Stimulated activated naive CD8-positive, alpha-beta T cell treated with anti-CD3 and anti-CD28 coated beads, Interleukin-15, Interleukin-2, amounts not matched to agents 100 ng/mL and 50 ng/mL, for 24 hours (primary cell): ENCODE data around the gene PHACTR4.
A peak's percentile ranks its signal among the peaks of the same experiment; 100 is the strongest.
"Not testable (repeated sequence)": the region's sequence is repeated elsewhere in the genome, so short reads cannot be mapped to it uniquely, and the experiment has no call there.

Experiments
- H3K27ac Mint-ChIP-seq: one replicate; pipeline ENCODE4 v1.8.0; 2021; ENCODE audit warnings: mild to moderate bottlenecking, mixed read lengths
- H3K27me3 Mint-ChIP-seq: one replicate; pipeline ENCODE4 v1.8.0; 2021; ENCODE audit warnings: mixed read lengths
- H3K36me3 Mint-ChIP-seq: one replicate; pipeline ENCODE4 v1.8.0; 2021; ENCODE audit warnings: low read depth, mixed read lengths
- H3K4me1 Mint-ChIP-seq: one replicate; pipeline ENCODE4 v1.8.0; 2021; ENCODE audit warnings: low read depth, mixed read lengths
- H3K4me3 Mint-ChIP-seq: one replicate; pipeline ENCODE4 v1.8.0; 2021; ENCODE audit warnings: mild to moderate bottlenecking, mixed read lengths
- H3K9me3 Mint-ChIP-seq: one replicate; pipeline ENCODE4 v1.8.0; 2021; ENCODE audit warnings: mixed read lengths

The PHACTR4 gene

DNA sequence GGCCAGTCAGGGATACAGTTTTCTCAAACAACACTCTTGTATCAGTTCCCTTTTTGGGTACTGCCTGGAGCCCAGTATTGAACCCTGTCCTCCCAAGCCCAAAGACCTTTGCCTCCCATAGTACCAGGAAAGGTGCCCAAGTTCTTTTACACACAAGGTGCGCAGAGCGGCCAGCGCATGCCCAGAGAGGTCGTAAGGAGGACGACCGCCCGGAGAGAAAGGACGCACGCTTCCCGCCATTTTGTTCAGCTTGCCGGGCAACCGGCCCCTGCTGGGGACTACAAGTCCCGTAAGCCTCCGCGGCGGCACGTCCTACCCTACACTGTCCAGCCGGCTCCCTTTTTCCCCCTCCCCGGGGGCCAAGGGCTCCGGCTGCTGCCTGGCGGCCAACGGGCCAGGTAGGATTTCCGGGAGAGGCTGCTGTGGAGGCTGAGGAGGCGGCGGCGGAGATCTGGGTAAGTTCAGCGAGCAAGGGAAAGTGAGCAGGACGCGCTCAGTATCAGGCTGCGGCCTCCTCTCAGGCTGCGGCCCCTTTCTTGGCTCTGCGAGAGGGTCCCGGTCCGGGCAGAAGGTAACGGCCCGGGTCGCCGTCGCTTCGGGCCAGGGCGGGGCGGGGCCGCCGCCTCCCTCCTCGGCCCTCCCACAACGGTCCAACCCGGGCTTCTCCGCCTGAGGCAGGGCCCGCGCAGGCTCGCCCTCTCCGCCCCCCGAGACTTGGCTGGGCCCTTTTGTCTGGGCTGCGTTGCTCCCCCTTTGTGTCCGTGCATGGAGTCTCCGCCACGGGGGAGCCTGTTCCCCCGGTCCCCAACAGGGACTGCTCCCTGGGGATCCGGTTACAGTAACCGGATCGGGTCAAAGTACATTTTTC is at the start of gene PHACTR4:
TSS of gene PHACTR4 (plus strand) at position 370 of the 868 bp plus-strand sequence. CDS start 37,708 bp downstream, outside the sequence.
- peaks cover 15% of the 10 kb centered on the region for H3K36me3 Mint-ChIP-seq
- no peaks in the 10 kb centered on the region for H3K9me3 Mint-ChIP-seq
- H3K4me1 Mint-ChIP-seq, result peaks cover 40% of the 10 kb centered on the region
- peak within 1 kb of the TSS; percentile 95 for H3K4me3 Mint-ChIP-seq
- peak within 1 kb of the TSS; percentile 93 for H3K27ac Mint-ChIP-seq
- H3K27me3 Mint-ChIP-seq, result no peaks in the 10 kb centered on the region

DNA sequence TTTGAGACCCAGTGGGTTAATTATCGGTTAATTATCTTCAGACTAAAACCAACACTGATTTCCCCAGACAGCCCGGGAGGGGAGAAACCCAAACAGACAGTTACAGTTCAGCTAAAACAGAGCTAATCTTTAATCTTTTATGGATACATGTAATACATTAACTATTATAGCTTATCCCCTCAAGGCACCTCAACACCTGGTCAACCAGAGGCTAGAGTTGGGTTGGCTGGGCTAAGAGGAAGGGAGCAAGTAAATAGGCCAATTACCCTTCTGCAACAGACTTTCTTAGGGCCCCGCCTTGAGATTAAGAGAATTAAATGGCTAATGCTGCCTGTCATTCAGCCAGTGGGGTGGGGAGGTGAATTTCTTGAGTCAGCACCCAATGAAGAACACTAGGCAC is 47.3 kb upstream of the PHACTR4 start:
- Mint-ChIP-seq H3K4me3 (no peak overlapping the region), H3K4me1 (peaks cover 5% of the 10 kb centered on the region), H3K27ac (no peak overlapping the region), H3K9me3 (no peaks in the 10 kb centered on the region), H3K27me3 (peaks cover 7% of the 10 kb centered on the region), H3K36me3 (no peaks in the 10 kb centered on the region)

- Mint-ChIP-seq H3K27ac (no peak overlapping the region), H3K9me3 (no peaks in the 10 kb centered on the region), H3K27me3 (peaks cover 4% of the 10 kb centered on the region), H3K36me3 (peaks cover 2% of the 10 kb centered on the region), H3K4me1 (peaks cover 20% of the 10 kb centered on the region), H3K4me3 (no peak overlapping the region)
These were observed 45.8 kb upstream of the PHACTR4 start for GRCh38 chr1:28323720-28324119.

- H3K4me1 Mint-ChIP-seq, result peaks cover 38% of the 10 kb centered on the region
- H3K27ac Mint-ChIP-seq, result no peak overlapping the region
- H3K36me3 Mint-ChIP-seq, result peaks cover 14% of the 10 kb centered on the region
- no peaks in the 10 kb centered on the region for H3K9me3 Mint-ChIP-seq
- H3K4me3 Mint-ChIP-seq, result no peak overlapping the region
- peaks cover 5% of the 10 kb centered on the region for H3K27me3 Mint-ChIP-seq
These were observed 43.0 kb upstream of the PHACTR4 start for GRCh38 chr1:28326515-28326914.

GRCh38 chr1:28326984-28327383 is 42.6 kb upstream of the PHACTR4 start:
- no peaks in the 10 kb centered on the region for H3K9me3 Mint-ChIP-seq
- H3K27ac Mint-ChIP-seq, result peak overlapping the region; percentile 34
- H3K27me3 Mint-ChIP-seq, result peaks cover 3% of the 10 kb centered on the region
- peak overlapping the region; percentile 0 for H3K4me3 Mint-ChIP-seq
- H3K4me1 Mint-ChIP-seq, result peaks cover 40% of the 10 kb centered on the region
- peaks cover 17% of the 10 kb centered on the region for H3K36me3 Mint-ChIP-seq

DNA sequence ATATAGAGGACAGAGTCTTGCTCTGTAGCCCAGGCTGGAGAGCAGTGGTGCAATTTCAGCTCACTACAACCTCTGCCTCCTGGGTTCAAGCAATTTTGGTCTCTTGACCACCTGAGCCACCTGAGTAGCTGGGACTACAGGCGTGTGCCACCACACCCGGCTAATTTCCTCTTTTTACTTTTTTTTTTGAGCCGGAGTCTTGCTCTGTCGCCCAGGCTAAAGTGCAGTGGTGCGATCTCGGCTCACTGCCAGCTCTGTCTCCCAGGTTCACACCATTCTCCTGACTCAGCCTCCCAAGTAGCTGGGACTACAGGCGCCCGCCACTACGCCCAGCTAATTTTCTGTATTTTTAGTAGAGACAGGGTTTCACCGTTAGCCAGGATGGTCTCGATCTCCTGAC is 42.1 kb upstream of the PHACTR4 start:
- peaks cover 21% of the 10 kb centered on the region for H3K36me3 Mint-ChIP-seq
- peak overlapping the region; percentile 96 for H3K4me3 Mint-ChIP-seq
- H3K4me1 Mint-ChIP-seq, result peaks cover 40% of the 10 kb centered on the region
- H3K9me3 Mint-ChIP-seq, H3K27me3 Mint-ChIP-seq: not testable (repeated sequence)
- H3K27ac Mint-ChIP-seq, result peak overlapping the region; percentile 96

DNA sequence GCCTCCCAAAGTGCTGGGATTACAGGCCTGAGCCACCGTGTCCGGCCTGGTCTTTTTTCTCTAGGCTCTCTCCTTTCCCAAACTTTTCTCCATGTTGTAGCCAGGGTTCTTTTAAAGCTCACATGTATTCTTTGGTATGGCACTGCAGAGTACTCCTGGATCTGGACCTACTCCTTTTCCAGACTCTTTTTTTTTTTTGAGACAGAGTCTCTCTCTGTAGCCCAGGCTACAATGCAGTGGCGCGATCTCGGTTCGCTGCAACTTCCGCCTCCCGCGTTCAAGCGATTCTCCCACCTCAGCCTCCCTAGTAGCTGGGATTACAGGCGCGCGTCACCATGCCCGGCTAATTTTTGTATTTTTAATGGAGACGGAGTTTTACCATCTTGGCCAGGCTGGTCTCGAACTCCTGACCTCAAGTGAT is 41.3 kb upstream of the PHACTR4 start:
- Mint-ChIP-seq H3K9me3 (no peaks in the 10 kb centered on the region), H3K4me1 (peaks cover 48% of the 10 kb centered on the region)

DNA sequence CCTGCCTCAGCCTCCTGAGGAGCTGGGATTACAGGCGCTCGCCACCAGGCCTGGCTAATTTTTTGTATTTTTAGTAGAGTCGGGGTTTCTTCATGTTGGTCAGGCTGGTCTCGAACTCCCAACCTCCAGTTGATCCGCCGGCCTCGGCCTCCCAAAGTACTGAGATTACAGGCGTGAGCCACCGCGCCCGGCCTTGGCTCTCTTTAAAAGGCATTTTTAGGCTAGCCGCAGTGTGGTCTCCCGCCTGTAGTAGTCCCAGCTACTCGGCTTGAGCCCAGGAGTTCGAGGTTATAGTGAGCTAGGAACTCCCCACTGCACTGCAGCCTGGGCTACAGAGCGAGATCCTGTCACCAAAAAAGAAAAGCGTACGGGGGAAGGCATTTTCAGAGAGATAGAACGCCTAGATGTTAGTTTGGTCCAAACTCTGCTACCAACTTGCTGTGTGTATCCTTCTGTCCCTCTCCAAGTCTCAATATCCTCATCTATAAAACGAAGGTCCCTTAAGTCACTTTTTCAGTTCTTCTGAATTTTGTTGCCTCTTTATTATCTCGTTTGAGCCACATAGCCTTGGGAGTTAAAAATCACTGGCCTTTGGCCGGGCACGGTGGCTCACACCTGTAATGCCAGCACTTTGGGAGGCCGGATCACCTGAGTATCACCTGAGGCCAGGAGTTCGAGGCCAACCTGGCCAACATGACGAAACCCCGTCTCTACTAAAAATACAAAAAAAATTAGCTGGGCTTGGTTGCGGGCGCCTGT is 40.0 kb upstream of the PHACTR4 start:
- no peaks in the 10 kb centered on the region for H3K9me3 Mint-ChIP-seq
- peaks cover 49% of the 10 kb centered on the region for H3K4me1 Mint-ChIP-seq
- peak overlapping the region; percentile 96 for H3K4me3 Mint-ChIP-seq
- peak overlapping the region; percentile 96 for H3K27ac Mint-ChIP-seq
- H3K27me3 Mint-ChIP-seq, result peaks cover 3% of the 10 kb centered on the region
- H3K36me3 Mint-ChIP-seq, result peaks cover 39% of the 10 kb centered on the region

More for the DNA sequence above, 41.3 kb upstream of the PHACTR4 start:
- Mint-ChIP-seq H3K4me3 (peak overlapping the region; percentile 96), H3K27ac (peak overlapping the region; percentile 96), H3K36me3 (peaks cover 29% of the 10 kb centered on the region), H3K27me3 (peaks cover 3% of the 10 kb centered on the region)

- Mint-ChIP-seq H3K36me3 (peaks cover 16% of the 10 kb centered on the region), H3K4me3 (no peak overlapping the region), H3K4me1 (no peaks in the 10 kb centered on the region), H3K27ac (no peak overlapping the region), H3K27me3 (no peaks in the 10 kb centered on the region), H3K9me3 (no peaks in the 10 kb centered on the region)
These were observed 30.6 kb upstream of the PHACTR4 start for GRCh38 chr1:28338897-28339296.

GRCh38 chr1:28339551-28339950 is 30.0 kb upstream of the PHACTR4 start:
- H3K9me3 Mint-ChIP-seq, result no peaks in the 10 kb centered on the region
- no peaks in the 10 kb centered on the region for H3K27me3 Mint-ChIP-seq

DNA sequence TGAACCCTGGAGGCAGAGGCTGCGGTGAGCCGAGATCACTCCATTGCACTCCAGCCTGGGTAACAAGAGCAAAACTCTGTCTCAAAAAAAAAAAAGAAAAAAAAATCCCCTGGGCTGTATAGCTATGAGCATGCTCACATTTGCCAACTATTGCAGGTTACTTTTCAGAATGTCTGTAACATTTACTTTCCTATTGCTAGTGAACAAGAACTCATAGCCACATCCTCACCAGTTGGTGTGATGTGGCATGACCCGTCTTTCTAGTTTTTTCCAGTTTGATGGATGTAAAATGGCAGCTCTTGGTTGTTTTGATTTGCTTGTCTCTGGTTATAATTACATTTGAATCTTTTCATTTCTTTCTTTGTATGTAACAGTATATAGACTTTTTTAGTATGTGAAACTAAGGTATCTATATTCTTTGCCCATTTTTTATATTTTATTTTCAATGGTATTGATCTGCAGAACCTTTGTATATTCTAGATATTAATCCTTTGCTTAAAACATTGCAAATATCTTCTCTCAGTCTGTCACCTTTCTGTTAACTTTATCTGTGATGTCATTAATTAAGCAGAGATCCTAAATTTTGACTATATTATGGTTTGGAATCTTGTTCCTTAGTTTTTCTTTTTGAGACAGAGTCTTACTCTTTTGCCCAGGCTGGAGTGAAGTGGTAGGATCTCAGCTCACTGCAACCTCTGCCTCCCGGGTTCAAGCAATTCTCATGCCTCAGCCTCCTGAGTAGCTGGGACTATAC is 29.1 kb upstream of the PHACTR4 start:
- Mint-ChIP-seq H3K4me1 (no peaks in the 10 kb centered on the region), H3K27ac (no peak overlapping the region), H3K4me3 (no peak overlapping the region), H3K9me3 (no peaks in the 10 kb centered on the region), H3K36me3 (peaks cover 7% of the 10 kb centered on the region), H3K27me3 (no peaks in the 10 kb centered on the region)

More at GRCh38 chr1:28339551-28339950, 30.0 kb upstream of the PHACTR4 start:
- H3K27ac Mint-ChIP-seq, result no peak overlapping the region
- no peak overlapping the region for H3K4me3 Mint-ChIP-seq
- H3K4me1 Mint-ChIP-seq, result no peaks in the 10 kb centered on the region
- peaks cover 11% of the 10 kb centered on the region for H3K36me3 Mint-ChIP-seq

GRCh38 chr1:28341591-28341990 is 27.9 kb upstream of the PHACTR4 start:
- H3K4me3 Mint-ChIP-seq, result no peak overlapping the region
- H3K9me3 Mint-ChIP-seq, result no peaks in the 10 kb centered on the region
- H3K4me1 Mint-ChIP-seq, result peaks cover 9% of the 10 kb centered on the region
- no peaks in the 10 kb centered on the region for H3K36me3 Mint-ChIP-seq
- H3K27ac Mint-ChIP-seq, result no peak overlapping the region
- H3K27me3 Mint-ChIP-seq, result no peaks in the 10 kb centered on the region

DNA sequence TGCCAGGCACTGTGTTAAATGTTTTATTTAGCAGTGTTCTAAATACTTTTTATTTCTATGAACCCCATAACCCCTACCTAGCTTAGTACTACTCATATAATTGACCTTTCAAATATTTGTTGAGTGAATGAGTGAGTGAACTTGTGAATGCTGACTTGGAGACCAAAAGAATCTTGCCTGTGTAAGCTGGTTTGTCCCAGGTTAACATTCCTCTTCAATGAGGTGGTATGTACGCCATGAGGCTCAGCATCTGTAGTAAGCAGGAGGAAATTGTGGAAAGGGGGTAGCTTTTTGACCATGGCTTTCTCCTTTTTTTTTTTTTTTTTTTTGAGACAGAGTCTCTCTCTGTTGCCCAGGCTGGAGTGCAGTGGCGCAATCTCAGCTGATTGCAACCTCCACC is 26.1 kb upstream of the PHACTR4 start:
- H3K4me3 Mint-ChIP-seq, result no peak overlapping the region
- H3K4me1 Mint-ChIP-seq, result peaks cover 9% of the 10 kb centered on the region
- H3K36me3 Mint-ChIP-seq, result no peaks in the 10 kb centered on the region
- H3K27ac Mint-ChIP-seq, result no peak overlapping the region
- H3K9me3 Mint-ChIP-seq, result no peaks in the 10 kb centered on the region
- no peaks in the 10 kb centered on the region for H3K27me3 Mint-ChIP-seq

- not testable (repeated sequence) for H3K27me3 Mint-ChIP-seq, H3K9me3 Mint-ChIP-seq, H3K4me1 Mint-ChIP-seq, H3K36me3 Mint-ChIP-seq, H3K27ac Mint-ChIP-seq, H3K4me3 Mint-ChIP-seq
These were observed 16.2 kb upstream of the PHACTR4 start for GRCh38 chr1:28353248-28353810.
